Smooth muscle cell (in vitro differentiated cells): ENCODE measurements around the gene RBMS3. TPM values are rescaled to one million over a fixed set of nuclear protein-coding genes. Genes with fewer than 3 reads are reported as not detected.

Source experiments
- DNase-seq: peaks from one replicate; lab custom pipeline; 2025; ENCODE audit not compliant: unreplicated experiment; lab: John Stamatoyannopoulos, UW
- H2AFZ ChIP-seq: fragments of 200-600 bp; sonication (generic); 2 replicates; pipeline ENCODE4 v1.6.0; 2016; ENCODE audit warnings: antibody characterized with exemption, low read depth, mild to moderate bottlenecking
- H3F3A ChIP-seq: fragments of 200-600 bp; sonication (generic); 2 replicates; pipeline ENCODE4 v1.6.0; 2017; ENCODE audit warnings: antibody characterized with exemption, low read depth
- H3K27ac ChIP-seq: fragments of 200-600 bp; sonication (generic); 2 replicates; pipeline ENCODE4 v1.5.1; 2016; ENCODE audit warnings: low read depth, mild to moderate bottlenecking
- H3K27me3 ChIP-seq: fragments of 200-600 bp; sonication (generic); 2 replicates; pipeline ENCODE4 v1.6.1; 2016; ENCODE audit warnings: low read depth, mild to moderate bottlenecking
- H3K36me3 ChIP-seq: fragments of 200-600 bp; sonication (generic); 2 replicates; pipeline ENCODE4 v1.5.1; 2016; ENCODE audit warnings: low read depth
- H3K4me1 ChIP-seq: fragments of 200-600 bp; sonication (generic); 2 replicates; pipeline ENCODE4 v1.5.1; 2016; ENCODE audit warnings: low read depth
- H3K4me2 ChIP-seq: fragments of 200-600 bp; sonication (generic); 2 replicates; pipeline ENCODE4 v1.6.0; 2016; ENCODE audit warnings: mild to moderate bottlenecking
- H3K4me3 ChIP-seq: fragments of 200-600 bp; sonication (generic); 2 replicates; pipeline ENCODE4 v1.5.1; 2016; ENCODE audit warnings: mild to moderate bottlenecking
- H3K79me2 ChIP-seq: fragments of 200-600 bp; sonication (generic); 2 replicates; pipeline ENCODE4 v1.6.0; 2016; ENCODE audit warnings: low read depth, mild to moderate bottlenecking
- H3K9ac ChIP-seq: fragments of 200-600 bp; sonication (generic); 2 replicates; pipeline ENCODE4 v1.6.0; 2016; ENCODE audit warnings: low read depth
- H3K9me3 ChIP-seq: fragments of 200-600 bp; sonication (generic); replicated peaks from 2 replicates; pipeline ENCODE4 v1.5.1; 2016; ENCODE audit warnings: low read depth
- H4K20me1 ChIP-seq: fragments of 200-600 bp; sonication (generic); 2 replicates; pipeline ENCODE4 v1.6.0; 2016; ENCODE audit warnings: low read depth
- whole genome bisulfite sequencing: methylation state at CpG from one replicate; pipeline ENCODE4 v1.1.7; 2016; ENCODE audit warnings: low lambda C conversion rate; 5-methylcytosine and 5-hydroxymethylcytosine counted together
- polyA plus RNA-seq: library from polyadenylated mRNA; unstranded; fragments of >200 nt; fragmentation: Nextera tagmentation; extraction: Ambion mirVana; gene quantifications from 2 replicates; pipeline ENCODE4 v1.2.1, GENCODE V29; 2016
- total RNA-seq: library from RNA; depleted of rRNA; stranded (reverse); fragments of >200 nt; gene quantifications from 2 replicates; pipeline ENCODE4 v1.2.3, GENCODE V29; 2014
- TF ChIP-seq, protein P1 (sequence below): fragments of 200-600 bp; sonication (generic); IDR thresholded peaks from 2 replicates; pipeline ENCODE4 v1.5.1; 2017; ENCODE audit warnings: borderline replicate concordance, mild to moderate bottlenecking, antibody characterized with exemption; ENCODE audit not compliant: insufficient read depth, poor library complexity, severe bottlenecking

Gene RBMS3
- total and polyA plus RNA-seq, 2 experiments from 2014 or later: 42.9 to 50.6 TPM

DNA sequence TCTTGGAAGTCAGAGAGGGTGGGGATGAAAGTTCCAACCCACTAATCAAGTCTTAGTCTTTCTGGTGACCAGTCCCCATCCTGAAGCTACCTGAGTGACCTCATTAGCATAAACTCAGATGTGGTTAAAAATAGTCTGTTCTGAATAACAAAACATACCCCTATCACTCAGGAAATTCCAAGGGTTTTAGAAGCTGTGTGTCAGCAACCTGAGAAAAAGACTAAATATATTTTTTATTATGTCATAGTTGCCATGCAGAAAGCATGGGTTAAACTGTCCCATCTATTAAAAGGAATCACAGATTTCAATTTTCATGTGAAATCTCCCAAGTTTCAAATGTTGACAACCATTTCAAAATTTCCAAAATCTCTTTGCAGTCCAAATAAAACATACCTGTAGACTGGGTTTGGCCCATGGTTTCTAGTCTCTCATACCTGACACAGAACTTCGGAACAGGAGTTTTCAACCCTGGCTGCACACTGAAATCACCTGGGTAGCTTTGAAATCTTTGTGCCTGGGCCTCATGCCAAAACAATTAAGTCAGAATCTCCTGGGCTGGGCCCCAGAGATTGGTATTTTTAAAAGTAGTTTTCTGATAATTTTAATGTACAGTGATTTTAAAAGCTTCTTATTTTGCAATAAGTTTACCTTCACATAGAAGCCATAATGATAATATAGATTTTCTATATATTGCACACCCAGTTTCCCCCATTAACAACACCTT lies 476.3 kb downstream of the RBMS3 start:
- H4K20me1 ChIP-seq: no peaks in the 10 kb centered on the region
- H3K36me3 ChIP-seq: no peaks in the 10 kb centered on the region
- peaks cover 2% of the 10 kb centered on the region for H3K79me2 ChIP-seq
- no peak overlapping the region for H3K9ac ChIP-seq
- H3K27me3 ChIP-seq: no peaks in the 10 kb centered on the region
- no peaks in the 10 kb centered on the region for H3K9me3 ChIP-seq
- peak overlapping the region; percentile 57 for H3K4me2 ChIP-seq
- peaks cover 9% of the 10 kb centered on the region for H3F3A ChIP-seq
- H3K27ac ChIP-seq: peak overlapping the region; percentile 76
- DNase-seq: no peak
- no peak overlapping the region for H3K4me3 ChIP-seq
- H2AFZ ChIP-seq: no peak overlapping the region
- peaks cover 40% of the 10 kb centered on the region for H3K4me1 ChIP-seq
- TF ChIP-seq, protein P1, sequence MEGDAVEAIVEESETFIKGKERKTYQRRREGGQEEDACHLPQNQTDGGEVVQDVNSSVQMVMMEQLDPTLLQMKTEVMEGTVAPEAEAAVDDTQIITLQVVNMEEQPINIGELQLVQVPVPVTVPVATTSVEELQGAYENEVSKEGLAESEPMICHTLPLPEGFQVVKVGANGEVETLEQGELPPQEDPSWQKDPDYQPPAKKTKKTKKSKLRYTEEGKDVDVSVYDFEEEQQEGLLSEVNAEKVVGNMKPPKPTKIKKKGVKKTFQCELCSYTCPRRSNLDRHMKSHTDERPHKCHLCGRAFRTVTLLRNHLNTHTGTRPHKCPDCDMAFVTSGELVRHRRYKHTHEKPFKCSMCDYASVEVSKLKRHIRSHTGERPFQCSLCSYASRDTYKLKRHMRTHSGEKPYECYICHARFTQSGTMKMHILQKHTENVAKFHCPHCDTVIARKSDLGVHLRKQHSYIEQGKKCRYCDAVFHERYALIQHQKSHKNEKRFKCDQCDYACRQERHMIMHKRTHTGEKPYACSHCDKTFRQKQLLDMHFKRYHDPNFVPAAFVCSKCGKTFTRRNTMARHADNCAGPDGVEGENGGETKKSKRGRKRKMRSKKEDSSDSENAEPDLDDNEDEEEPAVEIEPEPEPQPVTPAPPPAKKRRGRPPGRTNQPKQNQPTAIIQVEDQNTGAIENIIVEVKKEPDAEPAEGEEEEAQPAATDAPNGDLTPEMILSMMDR: no peak
- WGBS: 82% methylated on average over 1 of the region's 1 CpG

DNA sequence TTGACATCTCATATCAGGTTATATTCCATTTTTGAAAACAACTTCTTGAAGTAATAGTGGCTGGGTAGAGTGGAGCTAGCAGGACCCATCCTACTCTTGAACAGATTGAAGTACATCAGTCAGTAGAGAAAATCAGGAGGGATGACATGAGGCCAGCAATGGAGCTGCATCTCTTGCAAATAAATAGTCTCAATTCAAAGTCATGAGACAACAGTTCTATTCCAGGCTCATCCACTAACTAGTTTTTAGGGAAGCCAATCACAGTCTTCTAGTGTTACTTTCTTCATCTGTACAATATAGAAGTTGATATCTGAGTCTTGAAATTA lies 477.2 kb downstream of the RBMS3 start:
- TF ChIP-seq, protein P1: no peak
- Histone ChIP-seq H4K20me1 (no peaks in the 10 kb centered on the region), H3K36me3 (no peaks in the 10 kb centered on the region), H3K4me3 (no peak overlapping the region), H3K4me2 (peak overlapping the region; percentile 57), H3K4me1 (peaks cover 40% of the 10 kb centered on the region), H3K9me3 (no peaks in the 10 kb centered on the region), H3K27ac (peak overlapping the region; percentile 76), H3F3A (peaks cover 9% of the 10 kb centered on the region), H3K27me3 (no peaks in the 10 kb centered on the region), H3K79me2 (no peaks in the 10 kb centered on the region), H3K9ac (no peak overlapping the region), H2AFZ (no peak overlapping the region)
- no peak for DNase-seq

DNA sequence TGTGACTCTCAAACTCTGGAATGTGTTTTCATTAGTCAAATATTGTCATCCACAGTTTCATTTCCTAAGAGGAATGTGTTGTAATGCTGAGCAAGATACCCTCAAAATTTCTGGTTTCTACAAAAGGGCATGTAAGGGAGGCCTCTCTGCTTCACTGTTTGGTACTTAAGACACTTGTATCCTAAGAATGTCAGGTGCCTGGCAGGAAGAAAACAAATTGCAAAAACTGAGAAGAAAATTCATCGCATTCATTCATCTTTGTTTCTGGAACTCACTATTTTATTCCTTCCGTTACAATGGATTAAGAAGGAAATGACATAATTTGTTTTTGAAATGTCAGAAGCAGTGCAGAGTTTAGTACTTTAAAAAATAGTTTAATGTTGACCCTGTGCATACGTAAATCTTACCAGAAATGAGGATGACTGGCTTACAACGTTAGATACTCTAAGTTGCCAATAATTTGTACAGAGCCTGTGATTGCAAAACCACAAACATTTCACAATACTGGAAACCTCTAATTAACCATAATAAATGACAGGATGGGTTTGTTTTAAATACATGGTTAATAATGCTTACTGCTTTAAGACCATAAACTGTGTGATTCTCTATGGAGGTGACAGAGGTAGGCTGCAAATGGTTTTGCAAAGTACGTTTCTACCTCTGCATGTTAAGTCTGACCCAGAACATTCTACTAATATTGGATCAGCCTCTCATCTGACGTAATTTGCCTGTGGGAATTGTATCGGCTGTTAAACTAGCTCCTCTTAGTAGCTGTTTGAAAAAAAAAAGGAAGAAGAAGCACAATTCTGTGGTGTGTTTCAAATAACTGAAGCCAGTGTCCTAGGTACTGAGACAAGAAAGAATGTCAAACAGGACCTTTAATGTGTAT lies 477.8 kb downstream of the RBMS3 start:
- Histone ChIP-seq H3K27ac (peak overlapping the region; percentile 76), H3K4me2 (peak overlapping the region; percentile 57), H3K9ac (peak overlapping the region; percentile 4)

More for the DNA sequence above, 477.8 kb downstream of the RBMS3 start:
- Histone ChIP-seq H3K9me3 (no peaks in the 10 kb centered on the region), H3K79me2 (no peaks in the 10 kb centered on the region), H2AFZ (no peak overlapping the region), H3K36me3 (no peaks in the 10 kb centered on the region), H3K4me1 (peaks cover 40% of the 10 kb centered on the region), H3F3A (peaks cover 9% of the 10 kb centered on the region), H3K4me3 (no peak overlapping the region), H4K20me1 (no peaks in the 10 kb centered on the region), H3K27me3 (no peaks in the 10 kb centered on the region)
- no peak for DNase-seq
- WGBS: 34% methylated on average over 7 of the region's 7 CpGs
- TF ChIP-seq, protein P1: no peak
